Activated CD4-positive, alpha-beta memory T cell treated with anti-CD3 and anti-CD28 coated beads for 36 hours (primary cell): Measurements from ENCODE around the gene WRAP53. TPM values are rescaled to one million over a fixed set of nuclear protein-coding genes. Genes with fewer than 3 reads are reported as not detected.

ENCODE experiments used
- CTCF ChIA-PET: fragments of 350-600 bp; sonication (Branson Sonifier 250); formaldehyde crosslinking; loops from one replicate; lab custom pipeline; 2021; ENCODE audit warnings: antibody characterized with exemption, inconsistent platforms; lab: Charles Lee
- POLR2A ChIA-PET: fragments of 350-600 bp; sonication (Branson Sonifier 250); formaldehyde crosslinking; loops from one replicate; lab custom pipeline; 2021; ENCODE audit warnings: antibody characterized with exemption; lab: Charles Lee
- DNase-seq: peaks from one replicate; pipeline ENCODE4 v3.0.0-alpha.2; 2020
- H3K27ac Mint-ChIP-seq: one replicate; pipeline ENCODE4 v1.8.0; 2021; ENCODE audit warnings: mixed read lengths
- H3K27me3 Mint-ChIP-seq: one replicate; pipeline ENCODE4 v1.8.0; 2021; ENCODE audit warnings: mixed read lengths
- H3K36me3 Mint-ChIP-seq: one replicate; pipeline ENCODE4 v1.8.0; 2021; ENCODE audit warnings: mixed read lengths
- H3K4me1 Mint-ChIP-seq: one replicate; pipeline ENCODE4 v1.8.0; 2021; ENCODE audit warnings: low read depth, mixed read lengths
- H3K4me3 Mint-ChIP-seq: one replicate; pipeline ENCODE4 v1.8.0; 2021; ENCODE audit warnings: mild to moderate bottlenecking, mixed read lengths
- H3K9me3 Mint-ChIP-seq: one replicate; pipeline ENCODE4 v1.8.0; 2021; ENCODE audit warnings: mixed read lengths
- intact Hi-C: fragments of 100-400 bp; cut with micrococcal nuclease; formaldehyde crosslinking; loops from one replicate; pipeline ENCODE4 v1.15.1; 2023
- total RNA-seq, 2 experiments: library from RNA; stranded (reverse); gene quantifications; one replicate each; pipeline ENCODE4 v1.2.3, GENCODE V29; 2021

WRAP53 gene
- total RNA-seq, 2 experiments from 2014 or later, result 20.2 to 23.3 TPM

DNA sequence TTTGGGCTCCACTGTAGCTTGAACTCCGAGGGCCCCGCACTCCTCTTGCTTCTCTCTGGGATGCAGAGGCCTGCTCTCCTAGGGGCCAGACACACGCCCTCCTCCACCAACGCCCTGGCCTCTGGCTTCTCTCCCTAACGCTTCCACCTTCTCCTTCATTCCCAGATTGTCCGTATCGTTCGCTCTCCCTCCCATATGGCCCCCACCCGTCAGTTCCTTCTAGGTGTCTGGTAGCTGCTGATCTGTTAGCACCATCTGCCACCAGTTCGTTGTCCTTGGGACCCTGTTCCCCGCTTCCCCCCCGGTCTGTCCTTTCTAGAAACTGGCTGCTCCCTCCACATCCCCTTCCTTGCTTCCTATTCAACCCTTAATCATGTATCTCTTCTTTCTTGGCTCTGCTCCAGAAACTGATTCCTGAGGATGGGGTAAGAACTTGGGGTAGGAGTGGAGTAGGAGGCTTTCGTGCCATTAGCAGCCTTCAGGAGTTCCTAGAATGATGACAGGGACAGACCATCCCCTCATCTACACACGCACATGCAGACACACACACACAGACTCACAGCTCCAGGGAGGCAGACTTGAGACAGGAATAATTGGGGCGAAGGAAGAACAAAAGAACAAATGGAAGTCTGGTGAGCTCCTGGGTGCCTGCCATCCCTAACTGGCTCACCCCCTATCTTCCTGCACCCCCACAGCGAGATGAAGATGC lies 33.3 kb upstream of the WRAP53 start:
- DNase-seq, result no peak
- intact Hi-C loops, result no loop called here
- CTCF ChIA-PET, result no interaction called here
- Mint-ChIP-seq H3K4me3 (no peak overlapping the region), H3K27ac (no peak overlapping the region), H3K4me1 (peaks cover 11% of the 10 kb centered on the region), H3K36me3 (no peaks in the 10 kb centered on the region), H3K9me3 (no peaks in the 10 kb centered on the region), H3K27me3 (peaks cover 27% of the 10 kb centered on the region)
- POLR2A ChIA-PET, result no interaction called here

DNA sequence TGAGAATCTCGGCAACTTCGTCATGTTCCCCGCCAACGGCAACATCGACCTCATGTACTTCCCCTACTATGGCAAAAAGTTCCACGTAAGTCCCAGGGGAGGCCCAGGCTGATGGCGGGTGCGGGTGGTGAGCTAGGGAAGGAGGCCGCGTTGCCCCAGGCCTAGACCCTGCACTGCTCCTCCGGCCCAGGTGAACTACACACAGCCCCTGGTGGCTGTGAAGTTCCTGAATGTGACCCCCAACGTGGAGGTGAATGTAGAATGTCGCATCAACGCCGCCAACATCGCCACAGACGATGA lies 32.8 kb upstream of the WRAP53 start:
- H3K4me3 Mint-ChIP-seq, result no peak overlapping the region
- no peak for DNase-seq
- ChIA-PET CTCF (no interaction called here), POLR2A (no interaction called here)
- H3K27ac Mint-ChIP-seq, result no peak overlapping the region
- H3K9me3 Mint-ChIP-seq, result no peaks in the 10 kb centered on the region
- intact Hi-C loops, result no loop called here
- H3K36me3 Mint-ChIP-seq, result no peaks in the 10 kb centered on the region
- H3K27me3 Mint-ChIP-seq, result peaks cover 22% of the 10 kb centered on the region
- peaks cover 6% of the 10 kb centered on the region for H3K4me1 Mint-ChIP-seq

DNA sequence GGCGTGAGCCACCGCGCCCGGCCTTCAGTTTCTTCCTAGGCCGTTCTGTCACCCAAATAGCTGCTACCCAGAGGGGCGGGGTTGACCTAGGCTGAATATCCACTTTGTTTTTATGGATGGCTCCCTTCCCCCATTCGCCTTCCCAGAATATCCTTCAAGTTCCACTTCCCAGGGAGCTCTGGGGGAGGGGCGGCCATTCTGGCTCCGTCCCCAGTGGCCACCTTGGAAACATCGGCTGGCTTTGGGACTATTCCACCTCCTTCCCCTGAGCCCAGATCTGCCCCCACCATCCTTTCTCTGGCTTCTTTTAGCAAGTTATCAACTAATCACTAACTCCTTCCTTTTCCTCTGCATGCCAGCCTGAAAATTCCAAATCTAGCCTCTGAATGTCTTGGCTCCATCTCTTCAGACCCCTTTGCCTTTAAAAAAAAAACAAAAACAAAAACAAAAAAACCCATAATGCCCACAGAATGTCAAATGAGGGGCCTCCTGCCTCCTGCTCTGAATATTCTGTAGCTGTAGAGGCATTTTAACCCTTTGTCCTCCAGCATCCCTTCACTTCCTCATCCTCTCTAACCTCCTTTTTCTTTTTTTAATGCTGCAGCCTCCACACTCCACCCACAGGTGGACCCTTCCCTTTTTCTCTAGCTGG lies 31.2 kb upstream of the WRAP53 start:
- DNase-seq, result no peak
- no peaks in the 10 kb centered on the region for H3K9me3 Mint-ChIP-seq
- H3K4me1 Mint-ChIP-seq, result no peaks in the 10 kb centered on the region
- H3K36me3 Mint-ChIP-seq, result no peaks in the 10 kb centered on the region
- no peak overlapping the region for H3K4me3 Mint-ChIP-seq
- no peak overlapping the region for H3K27ac Mint-ChIP-seq
- POLR2A ChIA-PET, result interaction anchor here (0.7 kb wide), 1 partner anchor 126 kb away, joined by 4 read pairs; no protein-coding TSS in a partner anchor
- intact Hi-C loops, result no loop called here
- peaks cover 13% of the 10 kb centered on the region for H3K27me3 Mint-ChIP-seq
- CTCF ChIA-PET, result interaction anchor here (1.0 kb wide), 1 partner anchor 25 kb away, joined by 3 read pairs; no protein-coding TSS in a partner anchor

DNA sequence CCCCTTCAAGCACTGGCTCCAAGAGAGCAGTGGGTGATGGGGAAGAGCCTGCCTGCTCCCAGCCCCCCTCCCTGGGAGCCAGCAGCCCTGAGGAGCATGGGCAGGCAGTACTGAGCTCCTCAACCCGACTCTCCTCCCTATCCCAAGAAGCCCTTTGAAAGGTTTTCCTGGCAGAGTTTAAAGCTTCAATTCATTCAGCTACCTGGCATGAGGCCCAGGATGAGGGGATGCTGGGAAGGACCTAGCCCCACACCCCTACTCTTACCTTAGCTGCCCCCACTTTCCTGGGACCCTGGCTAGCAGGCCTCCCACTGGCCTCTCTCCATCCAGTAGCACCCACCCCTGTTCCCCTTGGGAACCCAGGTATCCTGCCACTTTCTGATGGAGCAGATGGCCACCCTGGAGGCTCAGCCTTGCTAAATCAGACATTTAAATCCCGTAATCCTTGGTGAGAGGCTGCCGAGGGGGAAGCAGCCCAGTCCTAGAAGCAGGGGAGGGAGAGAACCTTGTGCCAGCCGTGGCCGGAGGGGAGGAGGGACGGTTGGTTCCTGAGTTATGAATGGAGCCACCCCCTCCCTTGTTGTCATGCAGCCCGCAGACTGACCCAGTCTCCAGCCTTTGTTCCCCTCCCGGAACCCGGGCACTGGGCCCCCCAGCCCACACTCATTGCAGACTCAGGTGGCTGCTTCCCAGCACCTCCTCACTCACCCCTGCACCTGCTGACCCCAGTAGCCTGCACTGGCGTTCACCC lies 20.4 kb upstream of the WRAP53 start:
- Mint-ChIP-seq H3K27me3 (no peaks in the 10 kb centered on the region), H3K27ac (no peak overlapping the region), H3K9me3 (no peaks in the 10 kb centered on the region), H3K4me3 (no peak overlapping the region), H3K4me1 (no peaks in the 10 kb centered on the region), H3K36me3 (peaks cover 18% of the 10 kb centered on the region)
- CTCF ChIA-PET, result interaction anchor here (0.6 kb wide), 2 partner anchors 116 to 158 kb away, joined by 3 read pairs; no protein-coding TSS in a partner anchor
- intact Hi-C loops, result no loop called here
- POLR2A ChIA-PET, result interaction anchor here (1.0 kb wide), 1 partner anchor 20 kb away, joined by 3 read pairs; the partner anchor contains the start of gene TP53
- DNase-seq, result no peak

DNA sequence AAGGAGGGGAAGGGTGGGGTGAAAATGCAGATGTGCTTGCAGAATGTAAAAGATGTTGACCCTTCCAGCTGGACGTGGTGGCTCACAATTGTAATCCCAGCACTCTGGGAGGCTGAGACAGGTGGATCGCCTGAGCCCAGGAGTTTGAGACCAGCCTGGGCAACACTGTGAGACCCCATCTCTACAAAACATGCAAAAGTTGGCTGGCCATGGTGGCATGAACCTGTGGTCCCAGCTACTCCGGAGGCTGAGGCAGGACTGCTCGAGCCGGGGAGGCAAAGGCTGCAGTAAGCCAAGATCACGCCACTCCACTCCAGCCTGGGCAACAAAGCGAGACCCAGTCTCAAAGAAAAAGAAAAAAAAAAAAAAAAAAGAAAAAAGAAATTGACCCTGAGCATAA lies 19.8 kb upstream of the WRAP53 start:
- CTCF ChIA-PET, result no interaction called here
- peaks cover 24% of the 10 kb centered on the region for H3K36me3 Mint-ChIP-seq

DNA sequence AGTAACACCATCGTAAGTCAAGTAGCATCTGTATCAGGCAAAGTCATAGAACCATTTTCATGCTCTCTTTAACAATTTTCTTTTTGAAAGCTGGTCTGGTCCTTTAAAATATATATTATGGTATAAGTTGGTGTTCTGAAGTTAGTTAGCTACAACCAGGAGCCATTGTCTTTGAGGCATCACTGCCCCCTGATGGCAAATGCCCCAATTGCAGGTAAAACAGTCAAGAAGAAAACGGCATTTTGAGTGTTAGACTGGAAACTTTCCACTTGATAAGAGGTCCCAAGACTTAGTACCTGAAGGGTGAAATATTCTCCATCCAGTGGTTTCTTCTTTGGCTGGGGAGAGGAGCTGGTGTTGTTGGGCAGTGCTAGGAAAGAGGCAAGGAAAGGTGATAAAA lies 15.0 kb upstream of the WRAP53 start:
- DNase-seq, result peak; percentile 68
- intact Hi-C loops, result no loop called here
- ChIA-PET POLR2A (interaction anchor here (1.0 kb wide), 1 partner anchor 46 kb away, joined by 3 read pairs; the partner anchor contains the start of gene SAT2), CTCF (interaction anchor here (1.1 to 3.4 kb wide), 15 partner anchors 11 to 318 kb away, joined by 3 to 21 read pairs (median 5); partner anchors contain the start of genes FXR2, SAT2, SHBG and TP53)
- no peaks in the 10 kb centered on the region for H3K27me3 Mint-ChIP-seq
- no peak overlapping the region for H3K4me3 Mint-ChIP-seq
- no peak overlapping the region for H3K27ac Mint-ChIP-seq
- peaks cover 9% of the 10 kb centered on the region for H3K9me3 Mint-ChIP-seq
- H3K36me3 Mint-ChIP-seq, result peaks cover 42% of the 10 kb centered on the region
- H3K4me1 Mint-ChIP-seq, result no peaks in the 10 kb centered on the region

More for the DNA sequence above, 19.8 kb upstream of the WRAP53 start:
- POLR2A ChIA-PET, result no interaction called here
- intact Hi-C loops, result no loop called here
- H3K4me1 Mint-ChIP-seq, result no peaks in the 10 kb centered on the region
- no peak overlapping the region for H3K27ac Mint-ChIP-seq
- H3K4me3 Mint-ChIP-seq, result no peak overlapping the region
- peaks cover 3% of the 10 kb centered on the region for H3K9me3 Mint-ChIP-seq
- H3K27me3 Mint-ChIP-seq, result no peaks in the 10 kb centered on the region
- no peak for DNase-seq

DNA sequence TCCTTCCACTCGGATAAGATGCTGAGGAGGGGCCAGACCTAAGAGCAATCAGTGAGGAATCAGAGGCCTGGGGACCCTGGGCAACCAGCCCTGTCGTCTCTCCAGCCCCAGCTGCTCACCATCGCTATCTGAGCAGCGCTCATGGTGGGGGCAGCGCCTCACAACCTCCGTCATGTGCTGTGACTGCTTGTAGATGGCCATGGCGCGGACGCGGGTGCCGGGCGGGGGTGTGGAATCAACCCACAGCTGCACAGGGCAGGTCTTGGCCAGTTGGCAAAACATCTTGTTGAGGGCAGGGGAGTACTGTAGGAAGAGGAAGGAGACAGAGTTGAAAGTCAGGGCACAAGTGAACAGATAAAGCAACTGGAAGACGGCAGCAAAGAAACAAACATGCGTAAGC lies 13.3 kb upstream of the WRAP53 start:
- intact Hi-C loops, result no loop called here
- Mint-ChIP-seq H3K4me3 (no peak overlapping the region), H3K36me3 (peaks cover 39% of the 10 kb centered on the region), H3K27ac (no peak overlapping the region), H3K4me1 (no peaks in the 10 kb centered on the region), H3K27me3 (no peaks in the 10 kb centered on the region), H3K9me3 (peaks cover 9% of the 10 kb centered on the region)
- CTCF ChIA-PET, result no interaction called here
- POLR2A ChIA-PET, result interaction anchor here (0.7 kb wide), 1 partner anchor 26 kb away, joined by 3 read pairs; no protein-coding TSS in a partner anchor
- DNase-seq, result no peak

DNA sequence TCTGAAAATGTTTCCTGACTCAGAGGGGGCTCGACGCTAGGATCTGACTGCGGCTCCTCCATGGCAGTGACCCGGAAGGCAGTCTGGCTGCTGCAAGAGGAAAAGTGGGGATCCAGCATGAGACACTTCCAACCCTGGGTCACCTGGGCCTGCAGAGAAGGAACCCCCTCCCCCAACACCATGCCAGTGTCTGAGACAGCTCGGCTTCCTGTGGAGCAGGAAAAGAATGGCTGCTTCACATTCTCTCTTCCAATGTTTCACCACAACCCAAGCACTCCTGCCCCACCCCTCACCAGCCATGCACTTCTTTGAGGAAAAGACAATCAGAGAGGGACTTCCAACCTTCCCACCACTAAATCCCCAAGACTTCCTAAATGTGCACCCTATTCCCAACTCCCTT lies 11.7 kb upstream of the WRAP53 start:
- Mint-ChIP-seq H3K27me3 (no peaks in the 10 kb centered on the region), H3K4me1 (no peaks in the 10 kb centered on the region), H3K9me3 (peaks cover 9% of the 10 kb centered on the region), H3K36me3 (peaks cover 32% of the 10 kb centered on the region), H3K4me3 (no peak overlapping the region), H3K27ac (no peak overlapping the region)
- intact Hi-C loops, result no loop called here
- DNase-seq, result no peak
- POLR2A ChIA-PET, result no interaction called here
- CTCF ChIA-PET, result no interaction called here

DNA sequence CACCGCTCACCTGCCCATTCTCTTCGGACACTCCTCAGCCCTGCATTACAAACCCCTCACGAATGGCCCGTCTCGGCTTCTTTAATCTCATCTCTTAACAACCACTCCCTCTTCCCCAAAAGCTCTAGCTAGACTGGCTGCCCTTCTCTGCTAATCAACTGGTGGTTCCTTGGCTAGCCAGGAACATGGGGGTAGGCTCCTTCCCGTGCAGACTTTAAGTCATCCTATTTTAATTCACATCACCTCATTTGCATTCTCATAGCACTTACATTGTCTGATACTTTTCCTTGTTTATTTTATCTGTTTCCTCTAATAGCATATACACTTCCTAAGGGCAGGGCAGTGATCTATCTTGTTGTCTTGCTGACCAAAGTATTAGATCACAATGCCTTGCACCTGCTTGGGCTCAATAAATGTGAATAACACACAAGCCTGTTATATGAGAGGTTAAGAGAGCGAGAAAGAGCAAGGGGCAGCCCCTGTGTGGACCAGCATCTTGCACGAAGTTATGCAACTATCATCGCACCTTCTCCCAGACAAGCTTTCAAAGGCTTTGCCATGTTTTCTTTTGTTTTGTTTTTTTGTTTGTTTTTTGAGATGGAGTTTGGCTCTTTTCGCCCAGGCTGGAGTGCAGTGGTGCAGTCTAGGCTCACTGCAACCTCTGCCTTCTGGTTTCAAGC lies 10.7 kb upstream of the WRAP53 start:
- ChIA-PET CTCF (no interaction called here), POLR2A (interaction anchor here (0.6 kb wide), 1 partner anchor 778 kb away, joined by 3 read pairs; no protein-coding TSS in a partner anchor)
- Mint-ChIP-seq H3K36me3 (peaks cover 30% of the 10 kb centered on the region), H3K27ac (no peak overlapping the region), H3K27me3 (no peaks in the 10 kb centered on the region), H3K4me3 (no peak overlapping the region), H3K4me1 (peaks cover 2% of the 10 kb centered on the region), H3K9me3 (peaks cover 9% of the 10 kb centered on the region)
- DNase-seq, result no peak
- intact Hi-C loops, result no loop called here

DNA sequence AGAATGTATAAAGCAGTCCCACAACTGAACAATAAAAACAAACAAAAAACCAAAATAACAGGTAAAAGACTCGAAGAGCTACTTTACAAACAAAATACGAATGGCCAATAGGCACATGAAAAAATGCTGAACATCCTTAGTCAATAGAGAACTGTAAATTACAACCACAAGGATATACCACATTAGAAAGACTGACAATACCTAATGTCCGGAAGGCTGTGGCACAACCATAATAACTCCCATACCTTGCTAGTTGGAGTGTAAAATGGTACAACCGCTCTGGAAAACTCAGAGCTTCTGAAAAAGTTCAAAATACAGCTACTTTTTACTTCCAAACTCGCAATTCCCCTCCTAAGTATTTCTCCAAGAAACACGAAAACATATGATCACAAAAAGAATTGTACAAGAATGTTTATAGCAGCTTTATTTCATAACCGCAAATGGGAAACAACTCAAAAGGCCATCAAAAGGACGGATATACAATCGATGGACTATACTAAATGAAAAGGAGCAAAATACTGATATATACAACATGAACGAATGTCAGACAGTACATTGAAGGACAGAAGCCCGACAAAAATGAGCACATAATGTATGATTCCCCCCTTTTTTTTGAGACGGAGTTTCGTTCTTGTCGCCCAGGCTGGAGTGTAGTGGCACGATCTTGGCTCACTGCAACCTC lies 3.3 kb upstream of the WRAP53 start:
- Mint-ChIP-seq H3K27ac (peak overlapping the region; percentile 100), H3K4me1 (peaks cover 31% of the 10 kb centered on the region), H3K27me3 (no peaks in the 10 kb centered on the region), H3K4me3 (peak overlapping the region; percentile 100), H3K36me3 (peaks cover 26% of the 10 kb centered on the region), H3K9me3 (no peaks in the 10 kb centered on the region)
- ChIA-PET CTCF (interaction anchor here (0.7 to 4.5 kb wide), 6 partner anchors 12 to 638 kb away, joined by 3 to 15 read pairs (median 6); partner anchors contain the start of gene TMEM102), POLR2A (interaction anchor here (0.8 to 5.3 kb wide), 4 partner anchors 58 to 132 kb away, joined by 3 to 56 read pairs (median 21); partner anchors contain the start of genes MPDU1 and SAT2)
- no peak for DNase-seq
- intact Hi-C loops, result loop anchor here (5.0 to 10.0 kb wide), 3 partner anchors 203 to 750 kb away; partner anchors contain the start of genes CTDNEP1, ELP5, NDEL1 and POLR2A
